ENCODE results near the gene SHISA6. TPM values are rescaled to one million over a fixed set of nuclear protein-coding genes. Genes with fewer than 3 reads are reported as not detected.

Gene SHISA6
- polyA plus RNA-seq, 1 experiment: not detected

- Histone ChIP-seq H3K27me3 (ENCODE audit: control insufficient read depth, insufficient read depth, low read length) (no peaks in the 10 kb centered on the region), H3K36me3 (ENCODE audit: control insufficient read depth, insufficient read depth, low read length) (no peaks in the 10 kb centered on the region), H3K4me3 (ENCODE audit: low read depth, low read length) (no peak overlapping the region)
- DNase-seq (ENCODE audit: low read depth): no peak
- TF ChIP-seq CTCF (IDR thresholded peaks at IDR 0.05; ENCODE audit: insufficient read depth, low read depth, low read length): no peak
- CTCF ChIA-PET: no interaction called here
- POLR2A ChIA-PET: no interaction called here
Measured at GRCh38 chr17:11458279-11458678, 217.3 kb downstream of the SHISA6 start.

DNA sequence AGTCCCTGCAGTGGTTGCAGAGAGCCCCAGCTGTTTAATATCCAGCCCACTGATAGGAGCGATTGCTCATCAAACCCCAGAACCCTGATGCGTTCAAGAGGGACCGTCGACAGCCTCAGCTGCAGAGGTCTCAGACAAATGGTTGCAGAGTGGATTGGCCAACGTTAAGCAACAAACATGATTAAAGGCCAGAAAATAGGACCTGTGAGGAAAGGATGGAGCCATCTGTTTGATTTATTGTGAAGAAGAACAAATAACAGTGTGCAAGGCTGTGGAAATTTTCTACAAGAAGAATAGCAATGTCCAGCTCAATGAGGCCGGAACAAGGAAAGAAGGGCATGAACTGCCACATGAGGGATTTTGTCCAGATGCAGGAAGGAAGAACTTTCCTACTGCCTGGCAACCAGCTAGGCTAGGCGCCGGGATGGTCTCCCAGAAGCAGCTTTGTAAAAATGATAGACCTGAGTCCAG, 218.9 kb downstream of the SHISA6 start:
- H3K27me3 ChIP-seq (ENCODE audit: control insufficient read depth, insufficient read depth, low read length): no peaks in the 10 kb centered on the region
- CTCF ChIA-PET: no interaction called here
- no peak overlapping the region for H3K4me3 ChIP-seq (ENCODE audit: low read depth, low read length)
- POLR2A ChIA-PET: no interaction called here
- no peak for DNase-seq (ENCODE audit: low read depth)
- TF ChIP-seq CTCF (IDR thresholded peaks at IDR 0.05; ENCODE audit: insufficient read depth, low read depth, low read length): no peak
- H3K36me3 ChIP-seq (ENCODE audit: control insufficient read depth, insufficient read depth, low read length): no peaks in the 10 kb centered on the region

- no peak for DNase-seq (ENCODE audit: low read depth)
- no peak for TF ChIP-seq CTCF (IDR thresholded peaks at IDR 0.05; ENCODE audit: insufficient read depth, low read depth, low read length)
- Histone ChIP-seq H3K36me3 (ENCODE audit: control insufficient read depth, insufficient read depth, low read length) (no peaks in the 10 kb centered on the region), H3K27me3 (ENCODE audit: control insufficient read depth, insufficient read depth, low read length) (no peaks in the 10 kb centered on the region), H3K4me3 (ENCODE audit: low read depth, low read length) (no peak overlapping the region)
- CTCF ChIA-PET: no interaction called here
- POLR2A ChIA-PET: no interaction called here
Measured at GRCh38 chr17:11461993-11462548, 221.1 kb downstream of the SHISA6 start.

GRCh38 chr17:11467639-11468038, 226.6 kb downstream of the SHISA6 start:
- no peak for TF ChIP-seq CTCF (IDR thresholded peaks at IDR 0.05; ENCODE audit: insufficient read depth, low read depth, low read length)
- DNase-seq (ENCODE audit: low read depth): no peak
- H3K36me3 ChIP-seq (ENCODE audit: control insufficient read depth, insufficient read depth, low read length): no peaks in the 10 kb centered on the region
- ChIA-PET CTCF (no interaction called here), POLR2A (no interaction called here)
- H3K27me3 ChIP-seq (ENCODE audit: control insufficient read depth, insufficient read depth, low read length): no peaks in the 10 kb centered on the region
- no peak overlapping the region for H3K4me3 ChIP-seq (ENCODE audit: low read depth, low read length)

GRCh38 chr17:11485336-11486100, 244.5 kb downstream of the SHISA6 start:
- ChIA-PET CTCF (no interaction called here), POLR2A (no interaction called here)
- no peak for TF ChIP-seq CTCF (IDR thresholded peaks at IDR 0.05; ENCODE audit: insufficient read depth, low read depth, low read length)
- no peak for DNase-seq (ENCODE audit: low read depth)
- Histone ChIP-seq H3K27me3 (ENCODE audit: control insufficient read depth, insufficient read depth, low read length) (no peaks in the 10 kb centered on the region), H3K4me3 (ENCODE audit: low read depth, low read length) (no peak overlapping the region), H3K36me3 (ENCODE audit: control insufficient read depth, insufficient read depth, low read length) (no peaks in the 10 kb centered on the region)
